RWPE1 (cell line): ENCODE results near the gene SEPTIN1.

ENCODE experiments used
- CTCF ChIA-PET: fragments of 350-600 bp; sonication (Branson Sonifier 250); formaldehyde crosslinking; extraction: SDS; loops from one replicate; lab custom pipeline; 2021; lab: Yijun Ruan, JAX
- POLR2A ChIA-PET: fragments of 400-600 bp; formaldehyde crosslinking; extraction: SDS; loops from one replicate; lab custom pipeline; 2020; ENCODE audit warnings: antibody characterized with exemption; ENCODE audit not compliant: low non-redundant PET; lab: Yijun Ruan, JAX
- DNase-seq: peaks from one replicate; pipeline ENCODE4 v3.0.0; 2012; ENCODE audit warnings: low spot score
- H3K27ac ChIP-seq: fragments of 450-650 bp; 2 replicates; pipeline ENCODE4 v1.5.1; 2017
- TF ChIP-seq, protein P1 (sequence below): fragments of 450-650 bp; conservative IDR thresholded peaks from 2 replicates; pipeline ENCODE4 v1.5.1; 2017; ENCODE audit warnings: low read depth, mild to moderate bottlenecking

SEPTIN1 gene, protein sequence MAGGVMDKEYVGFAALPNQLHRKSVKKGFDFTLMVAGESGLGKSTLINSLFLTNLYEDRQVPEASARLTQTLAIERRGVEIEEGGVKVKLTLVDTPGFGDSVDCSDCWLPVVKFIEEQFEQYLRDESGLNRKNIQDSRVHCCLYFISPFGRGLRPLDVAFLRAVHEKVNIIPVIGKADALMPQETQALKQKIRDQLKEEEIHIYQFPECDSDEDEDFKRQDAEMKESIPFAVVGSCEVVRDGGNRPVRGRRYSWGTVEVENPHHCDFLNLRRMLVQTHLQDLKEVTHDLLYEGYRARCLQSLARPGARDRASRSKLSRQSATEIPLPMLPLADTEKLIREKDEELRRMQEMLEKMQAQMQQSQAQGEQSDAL

DNA sequence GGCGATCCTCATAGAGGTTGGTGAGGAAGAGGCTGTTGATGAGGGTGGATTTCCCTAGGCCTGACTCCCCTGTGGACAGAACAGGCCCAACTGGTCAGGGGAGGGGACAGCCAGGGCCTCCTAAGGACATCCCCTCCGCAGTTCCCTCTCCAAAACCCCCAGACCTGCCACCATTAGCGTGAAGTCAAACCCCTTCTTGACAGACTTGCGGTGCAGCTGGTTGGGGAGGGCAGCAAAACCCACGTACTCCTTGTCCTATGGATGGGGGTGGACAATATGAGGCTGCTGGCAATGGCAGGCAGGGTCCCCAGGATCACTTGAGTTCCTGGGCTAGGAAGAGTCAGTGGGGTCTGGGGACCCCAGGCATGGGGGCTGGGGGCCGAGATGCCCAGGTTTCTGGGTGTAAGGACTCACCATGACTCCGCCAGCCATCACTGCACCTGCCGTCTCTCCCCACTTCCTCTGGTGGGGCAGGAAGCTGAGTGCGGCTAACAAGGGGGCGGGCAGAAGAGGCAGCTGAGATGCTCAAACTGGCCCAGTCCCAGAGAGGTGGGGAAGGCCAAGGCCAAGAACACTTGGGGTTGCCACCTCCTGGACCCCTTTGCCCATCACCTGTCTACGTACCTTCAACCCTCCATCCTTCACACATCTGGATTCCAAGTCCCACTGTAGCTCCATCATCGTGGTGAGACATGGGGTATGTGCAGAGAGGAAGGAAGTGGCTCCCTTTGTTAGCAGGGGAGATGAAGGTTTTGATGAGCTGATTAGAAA lies at the start of gene SEPTIN1:
Gene SEPTIN1, minus strand, starts transcription at position 451 of the 771 bp plus-strand sequence. Its CDS starts 19 bp downstream, at position 432.
- POLR2A ChIA-PET: interaction anchor here (0.5 kb wide), 1 partner anchor 268 kb away, joined by 11 read pairs; no protein-coding TSS in a partner anchor
- peak within 1 kb of the TSS; percentile 42 for H3K27ac ChIP-seq
- CTCF ChIA-PET: no interaction called here
- TF ChIP-seq, protein P1, sequence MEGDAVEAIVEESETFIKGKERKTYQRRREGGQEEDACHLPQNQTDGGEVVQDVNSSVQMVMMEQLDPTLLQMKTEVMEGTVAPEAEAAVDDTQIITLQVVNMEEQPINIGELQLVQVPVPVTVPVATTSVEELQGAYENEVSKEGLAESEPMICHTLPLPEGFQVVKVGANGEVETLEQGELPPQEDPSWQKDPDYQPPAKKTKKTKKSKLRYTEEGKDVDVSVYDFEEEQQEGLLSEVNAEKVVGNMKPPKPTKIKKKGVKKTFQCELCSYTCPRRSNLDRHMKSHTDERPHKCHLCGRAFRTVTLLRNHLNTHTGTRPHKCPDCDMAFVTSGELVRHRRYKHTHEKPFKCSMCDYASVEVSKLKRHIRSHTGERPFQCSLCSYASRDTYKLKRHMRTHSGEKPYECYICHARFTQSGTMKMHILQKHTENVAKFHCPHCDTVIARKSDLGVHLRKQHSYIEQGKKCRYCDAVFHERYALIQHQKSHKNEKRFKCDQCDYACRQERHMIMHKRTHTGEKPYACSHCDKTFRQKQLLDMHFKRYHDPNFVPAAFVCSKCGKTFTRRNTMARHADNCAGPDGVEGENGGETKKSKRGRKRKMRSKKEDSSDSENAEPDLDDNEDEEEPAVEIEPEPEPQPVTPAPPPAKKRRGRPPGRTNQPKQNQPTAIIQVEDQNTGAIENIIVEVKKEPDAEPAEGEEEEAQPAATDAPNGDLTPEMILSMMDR: no peak
- no peak for DNase-seq

DNA sequence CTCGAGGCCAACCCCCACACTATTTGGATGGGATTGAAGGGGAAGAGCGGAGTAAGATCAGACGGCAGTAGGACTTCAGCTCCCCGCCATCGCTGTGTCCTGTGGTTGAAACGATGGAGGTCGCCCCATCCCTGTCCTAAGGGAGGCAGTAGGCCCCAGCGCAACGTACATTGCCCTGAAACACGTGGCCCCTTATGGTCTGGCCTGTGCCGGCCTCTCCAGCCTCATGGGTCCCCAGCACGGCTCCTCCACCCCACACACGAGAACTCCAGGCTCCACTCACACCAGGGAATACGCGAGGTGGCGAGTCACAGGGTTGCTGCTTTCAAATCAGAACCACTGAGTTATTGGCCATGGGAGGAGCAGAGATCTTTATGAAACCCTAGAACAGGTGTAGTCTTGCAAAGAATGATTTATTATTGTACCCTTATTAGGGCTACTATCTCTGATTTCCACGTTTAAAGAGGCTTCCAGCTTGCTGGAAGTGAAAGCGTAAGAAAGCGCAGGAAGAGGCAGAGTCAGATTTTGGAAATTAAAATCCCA lies 48.1 kb upstream of the SEPTIN1 start:
- ChIA-PET POLR2A (interaction anchor here (0.5 to 1.4 kb wide), 6 partner anchors 95 to 206 kb away, joined by 3 to 10 read pairs (median 4); partner anchors contain the start of gene ZNF764), CTCF (interaction anchor here (0.6 to 3.9 kb wide), 7 partner anchors 10 to 114 kb away, joined by 3 to 30 read pairs (median 4); partner anchors contain the start of gene ZNF747)
- TF ChIP-seq, protein P1: peak; percentile 65
- DNase-seq: no peak
- H3K27ac ChIP-seq: peak overlapping the region; percentile 71

DNA sequence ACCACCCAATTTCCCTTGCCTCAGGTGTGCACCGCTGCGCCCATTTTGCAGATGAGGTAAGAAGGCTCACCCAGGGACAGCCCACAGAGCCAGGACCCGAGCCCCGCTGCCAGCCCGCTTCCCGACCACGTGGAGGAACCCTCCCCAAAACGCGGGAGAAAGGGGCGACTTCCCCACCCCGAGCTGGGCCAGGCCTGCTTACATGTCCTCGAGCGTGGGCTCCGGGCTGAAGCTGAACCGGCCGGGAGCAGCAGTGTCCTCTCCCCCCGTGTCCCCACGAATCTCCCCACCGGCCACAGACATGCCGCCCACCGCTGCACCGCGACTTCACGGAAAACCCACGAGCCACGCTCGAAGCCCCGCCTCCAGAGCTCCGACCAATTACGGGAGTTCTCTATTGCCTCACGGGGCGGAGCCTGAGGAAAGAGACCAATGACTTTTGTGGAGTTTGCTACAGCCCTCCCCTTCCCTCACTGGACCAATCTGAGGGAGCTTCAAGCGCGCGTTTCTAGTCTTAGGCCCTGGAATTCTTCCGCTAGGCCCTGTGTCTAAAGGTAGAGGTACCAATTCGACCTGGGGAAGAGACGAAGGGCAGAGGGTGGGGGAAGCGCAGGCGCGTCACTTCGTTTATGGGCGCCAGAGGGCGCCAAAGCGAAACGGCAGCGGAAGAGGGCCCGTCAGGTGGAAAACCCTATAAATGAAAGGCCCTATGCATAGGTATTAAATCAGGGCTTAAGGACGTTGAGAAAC lies 47.5 kb upstream of the SEPTIN1 start, which contains the start of gene DCTPP1:
Gene DCTPP1, minus strand, starts transcription at position 353 of the 750 bp plus-strand sequence. Its CDS starts 50 bp downstream, at position 303.
- CTCF ChIA-PET: interaction anchor here (0.6 to 3.9 kb wide), 11 partner anchors 9 to 221 kb away, joined by 3 to 30 read pairs (median 4); partner anchors contain the start of genes PRR14, ZNF747 and ZNF764
- H3K27ac ChIP-seq: peak within 1 kb of the TSS; percentile 71
- POLR2A ChIA-PET: interaction anchor here (0.5 to 1.4 kb wide), 8 partner anchors 76 to 207 kb away, joined by 3 to 10 read pairs (median 3); partner anchors contain the start of genes ZNF747 and ZNF764
- DNase-seq: peak; percentile 98
- TF ChIP-seq, protein P1: peak; percentile 93

DNA sequence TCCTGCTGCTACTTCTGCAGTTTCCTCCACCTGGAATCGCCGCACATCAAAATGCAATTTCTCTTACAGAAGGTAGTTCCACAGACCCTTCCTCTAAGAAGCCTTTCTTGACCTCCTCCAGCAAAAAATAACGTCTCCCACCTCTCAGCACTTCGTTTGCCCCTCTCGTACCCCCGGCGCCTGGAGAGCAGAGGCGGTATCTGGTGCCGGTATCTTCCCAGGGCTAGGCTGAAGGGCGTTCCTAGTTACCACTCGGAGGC lies 47.0 kb upstream of the SEPTIN1 start:
- peak overlapping the region; percentile 71 for H3K27ac ChIP-seq
- ChIA-PET POLR2A (interaction anchor here (0.7 to 1.4 kb wide), 4 partner anchors 76 to 129 kb away, joined by 3 to 9 read pairs (median 3); partner anchors contain the start of genes ZNF747 and ZNF764), CTCF (interaction anchor here (0.6 to 3.9 kb wide), 8 partner anchors 9 to 222 kb away, joined by 3 to 30 read pairs (median 5); partner anchors contain the start of genes PRR14, ZNF747 and ZNF764)
- DNase-seq: peak; percentile 30
- TF ChIP-seq, protein P1: no peak

DNA sequence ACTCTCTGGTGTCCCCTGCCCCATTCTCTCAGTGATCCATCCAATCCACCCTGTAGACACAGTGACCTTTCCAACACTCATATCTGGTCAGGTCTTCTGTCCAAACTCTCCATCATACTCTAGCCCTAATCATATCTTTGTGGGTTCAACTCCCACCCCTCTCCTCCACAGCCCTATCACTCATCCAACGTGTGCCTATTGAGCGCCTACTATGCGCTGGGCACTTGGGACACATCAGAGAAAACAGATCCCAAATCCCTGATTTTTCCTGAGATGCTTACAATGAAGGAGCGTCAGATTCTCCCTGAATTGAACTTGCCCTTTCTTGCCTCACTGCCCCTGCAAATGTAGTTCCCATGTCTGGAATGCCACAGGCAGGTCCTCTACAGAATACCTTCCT lies 45.7 kb upstream of the SEPTIN1 start:
- CTCF ChIA-PET: no interaction called here
- POLR2A ChIA-PET: no interaction called here
- H3K27ac ChIP-seq: peak overlapping the region; percentile 71
- TF ChIP-seq, protein P1: no peak
- no peak for DNase-seq
